GM12878 (cell line): ENCODE data around the gene CAMKK2. TPM values are rescaled to one million over a fixed set of nuclear protein-coding genes. Genes with fewer than 3 reads are reported as not detected.

Source experiments
- ATAC-seq: fragments of 200-7000 bp; cut with Tn5 transposase; 3 replicates; pipeline ENCODE4 v1.9.1; 2020; ENCODE audit warnings: mild to moderate bottlenecking, moderate library complexity
- BruUV-seq: library from RNA; stranded (reverse); fragments of 400-500 nt; replicated peaks from 2 replicates; lab custom pipeline; 2021; lab: Mats Ljungman, UMichigan
- CTCF ChIA-PET: fragments of 300-600 bp; sonication (Branson Sonifier 250); formaldehyde crosslinking; extraction: SDS; loops from one replicate; lab custom pipeline; 2021; ENCODE audit warnings: inconsistent platforms; lab: Yijun Ruan, JAX
- POLR2A ChIA-PET: fragments of 350-600 bp; formaldehyde crosslinking; extraction: SDS; loops from one replicate; lab custom pipeline; 2021; ENCODE audit warnings: inconsistent platforms; lab: Charles Lee
- RAD21 ChIA-PET: fragments of 300-600 bp; sonication (Branson Sonifier 250); formaldehyde crosslinking; loops from one replicate; lab custom pipeline; 2023; ENCODE audit warnings: antibody characterized with exemption; ENCODE audit not compliant: unreplicated experiment; lab: Charles Lee
- SMC1A ChIA-PET: fragments of 300-600 bp; sonication (Branson Sonifier 250); formaldehyde crosslinking; loops from one replicate; lab custom pipeline; 2023; ENCODE audit not compliant: unreplicated experiment, uncharacterized antibody; lab: Charles Lee
- DNase-seq: peaks from one replicate; pipeline ENCODE4 v3.0.0-alpha.2; 2011; ENCODE audit warnings: low read depth, low spot score
- FAIRE-seq: peaks from 3 replicates; lab custom pipeline; 2011; peaks lifted over from hg19 to GRCh38; lab: Jason Lieb, UNC
- H2AFZ ChIP-seq: 2 replicates; pipeline ENCODE4 v1.6.0; 2011; ENCODE audit warnings: low read depth, low read length, control low read depth; ENCODE audit not compliant: control insufficient read depth
- H3K27ac ChIP-seq: 2 replicates; pipeline ENCODE4 v1.5.1; 2011; ENCODE audit warnings: control low read depth; ENCODE audit not compliant: control insufficient read depth, insufficient read depth
- H3K27me3 ChIP-seq, 2 experiments: replicated peaks in 1 of 2; 2 replicates each; pipeline versions ENCODE4 v1.6.0 to v1.6.1; 2011; ENCODE audit warnings: low read length in 1 of 2; ENCODE audit not compliant: control insufficient read depth in 2 of 2, insufficient read depth in 2 of 2
- H3K36me3 ChIP-seq, 2 experiments: 2 replicates each; pipeline ENCODE4 v1.5.1; 2011; ENCODE audit warnings: low read length in 1 of 2; ENCODE audit not compliant: control insufficient read depth in 2 of 2, insufficient read depth in 2 of 2
- H3K4me1 ChIP-seq: 2 replicates; pipeline ENCODE4 v1.6.1; 2011; ENCODE audit warnings: mild to moderate bottlenecking, low read length, moderate library complexity, mixed read lengths; ENCODE audit not compliant: control insufficient read depth, insufficient read depth
- H3K4me2 ChIP-seq: 2 replicates; pipeline ENCODE4 v1.6.0; 2011; ENCODE audit warnings: control low read depth; ENCODE audit not compliant: control insufficient read depth, insufficient read depth
- H3K4me3 ChIP-seq: fragments of 200-600 bp; sonication (generic); 2 replicates; pipeline ENCODE4 v1.5.1; 2016
- H3K79me2 ChIP-seq: 2 replicates; pipeline ENCODE4 v1.6.0; 2011; ENCODE audit warnings: low read length; ENCODE audit not compliant: control insufficient read depth, insufficient read depth
- H3K9ac ChIP-seq: 2 replicates; pipeline ENCODE4 v1.8.0; 2011; ENCODE audit warnings: low read length, control low read depth, mixed read lengths; ENCODE audit not compliant: control insufficient read depth, insufficient read depth
- H3K9me3 ChIP-seq: replicated peaks from 3 replicates; pipeline ENCODE4 v1.5.1; 2011; ENCODE audit warnings: mild to moderate bottlenecking, low read length; ENCODE audit not compliant: control insufficient read depth, insufficient read depth
- H4K20me1 ChIP-seq: 2 replicates; pipeline ENCODE4 v1.6.0; 2011; ENCODE audit not compliant: control insufficient read depth, insufficient read depth
- ASH2L ChIP-seq: fragments of 300-600, 200-600 bp; sonication (generic); IDR thresholded peaks from 2 replicates; pipeline ENCODE4 v1.6.1; 2017; ENCODE audit warnings: low read depth, mild to moderate bottlenecking, borderline replicate concordance
- BHLHE40 ChIP-seq, 2 experiments: fragments of 450-650 bp in 1 of 2; IDR thresholded peaks; 2 replicates each; pipeline ENCODE4 v1.6.1; 2011 to 2017; ENCODE audit warnings: low read depth in 2 of 2, borderline replicate concordance in 1 of 2, improper control_type of control experiment in 1 of 2, low read length in 1 of 2, mild to moderate bottlenecking in 1 of 2
- CEBPZ ChIP-seq: fragments of 150-350 bp; IDR thresholded peaks from 2 replicates; pipeline ENCODE4 v1.6.1; 2016; ENCODE audit warnings: low read depth, low read length
- CREB1 ChIP-seq: IDR thresholded peaks from 2 replicates; pipeline ENCODE4 v1.6.1; 2012; ENCODE audit warnings: low read depth, mild to moderate bottlenecking, inconsistent platforms
- HSF1 ChIP-seq: fragments of 150-350 bp; IDR thresholded peaks from 2 replicates; pipeline ENCODE4 v1.6.1; 2014; ENCODE audit warnings: mild to moderate bottlenecking, low read depth, low read length
- IKZF1 ChIP-seq: fragments of 450-650 bp; conservative IDR thresholded peaks from 2 replicates; pipeline ENCODE4 v1.6.1; 2017; ENCODE audit warnings: antibody characterized with exemption, mild to moderate bottlenecking
- IRF4 ChIP-seq: IDR thresholded peaks from 2 replicates; pipeline ENCODE4 v1.6.1; 2011; ENCODE audit warnings: low read depth, low read length
- MLLT1 ChIP-seq: fragments of 450-650 bp; IDR thresholded peaks from 2 replicates; pipeline ENCODE4 v1.6.1; 2016; ENCODE audit warnings: mild to moderate bottlenecking
- MTA2 ChIP-seq: fragments of 450-650 bp; IDR thresholded peaks from 2 replicates; pipeline ENCODE4 v1.6.1; 2016; ENCODE audit warnings: low read depth, mild to moderate bottlenecking, moderate library complexity
- MXI1 ChIP-seq: fragments of 150-350 bp; IDR thresholded peaks from 2 replicates; pipeline ENCODE4 v1.6.1; 2011; ENCODE audit warnings: low read depth, mild to moderate bottlenecking, inconsistent platforms, low read length, improper control_type of control experiment
- NFIC ChIP-seq: IDR thresholded peaks from 2 replicates; pipeline ENCODE4 v1.6.1; 2012; ENCODE audit warnings: low read depth, mild to moderate bottlenecking, inconsistent platforms, low read length, moderate library complexity
- NFYA ChIP-seq: IDR thresholded peaks from 2 replicates; pipeline ENCODE4 v1.6.1; 2011; ENCODE audit warnings: low read depth, mild to moderate bottlenecking, low read length, improper control_type of control experiment, borderline replicate concordance
- NR2C1 ChIP-seq: fragments of 450-650 bp; IDR thresholded peaks from 2 replicates; pipeline ENCODE4 v1.6.1; 2017; ENCODE audit warnings: antibody characterized with exemption, mild to moderate bottlenecking, moderate library complexity
- POU2F2 ChIP-seq: IDR thresholded peaks from 3 replicates; pipeline ENCODE4 v1.6.1; 2011; ENCODE audit warnings: low read depth, mild to moderate bottlenecking, low read length, borderline replicate concordance
- SP1 ChIP-seq: IDR thresholded peaks from one replicate; pipeline ENCODE4 v1.6.1; 2011; ENCODE audit warnings: low read depth, low read length
- WRNIP1 ChIP-seq: IDR thresholded peaks from 2 replicates; pipeline ENCODE4 v1.6.1; 2011; ENCODE audit warnings: low read depth, low read length, improper control_type of control experiment, borderline replicate concordance
- YBX1 ChIP-seq: fragments of 450-650 bp; IDR thresholded peaks from 2 replicates; pipeline ENCODE4 v1.6.1; 2016; ENCODE audit warnings: antibody characterized with exemption
- ZNF207 ChIP-seq: fragments of 450-650 bp; IDR thresholded peaks from 2 replicates; pipeline ENCODE4 v1.6.1; 2014; ENCODE audit warnings: antibody characterized with exemption, mild to moderate bottlenecking, borderline replicate concordance
- ZSCAN29 ChIP-seq: fragments of 450-650 bp; IDR thresholded peaks from 2 replicates; pipeline ENCODE4 v1.6.1; 2017; ENCODE audit warnings: mild to moderate bottlenecking, moderate library complexity
- WGBS: methylation state at CpG from one replicate; pipeline ENCODE4 v1.1.6; 2016; ENCODE audit warnings: low lambda C conversion rate; ENCODE audit not compliant: insufficient replicate concordance, insufficient coverage; ENCODE audit errors: missing lambda C conversion rate; 5-methylcytosine and 5-hydroxymethylcytosine counted together
- in situ Hi-C: fragments of 300-500 bp; cut with MboI; formaldehyde crosslinking; loops from 9 replicates; pipeline ENCODE4 v1.14.3; 2018; ENCODE audit warnings: mixed read lengths
- intact Hi-C: fragments of 100-400 bp; cut with micrococcal nuclease; formaldehyde crosslinking; loops from one replicate; pipeline ENCODE4 v1.14.2; 2022; ENCODE audit not compliant: unreplicated experiment
- polyA plus RNA-seq, 11 experiments: library from polyadenylated mRNA; depleted of rRNA in 4 of 11; unstranded in 6 of 11; stranded (reverse) in 5 of 11; fragments of >200 nt; fragmentation: Nextera tagmentation in 4 of 11; fragmentation: Illumina TruSeq in 1 of 11; extraction: Ambion mirVana in 4 of 11; extraction: Trizol in 1 of 11; gene quantifications; 1 replicate in 1 of 11; 2 replicates in 10 of 11; pipeline versions ENCODE4 v1.2.1 to v1.2.3, GENCODE V29; 2011 to 2016; ENCODE audit warnings: inconsistent platforms in 2 of 11, missing spikeins in 2 of 11, low read depth in 1 of 11
- total RNA-seq, 4 experiments: library from RNA; depleted of rRNA in 3 of 4; stranded (reverse); fragments of >200 nt in 3 of 4; fragmentation: Illumina TruSeq in 1 of 4; extraction: Trizol in 1 of 4; gene quantifications; 2 replicates each; pipeline versions ENCODE4 v1.2.1 to v1.2.3, GENCODE V29; 2013 to 2021

CAMKK2 gene
- total and polyA plus RNA-seq, 10 of the 15 experiments (the other 5 are each of a cell fraction or from before 2014, with no cell fraction given), result 5.2 to 40.6 (median 26.6) TPM

GRCh38 chr12:121259074-121259473, 37.4 kb downstream of the CAMKK2 start:
- Histone ChIP-seq H3K9ac (no peak overlapping the region), H4K20me1 (no peaks in the 10 kb centered on the region), H3K4me1 (peaks cover 5% of the 10 kb centered on the region), H3K27ac (no peak overlapping the region), H3K9me3 (no peaks in the 10 kb centered on the region; the same call in 2 of the 3 replicates), H3K4me2 (no peak overlapping the region), H2AFZ (no peak overlapping the region), H3K4me3 (no peak overlapping the region), H3K27me3 (no peaks in the 10 kb centered on the region), H3K79me2 (no peaks in the 10 kb centered on the region), H3K36me3 (peaks cover 10 to 15% of the 10 kb centered on the region in 2 experiments)
- ChIA-PET CTCF (interaction anchor here (0.7 to 1.4 kb wide), 4 partner anchors 29 to 44 kb away, joined by 3 to 6 read pairs (median 4); no protein-coding TSS in a partner anchor), RAD21 (interaction anchor here (0.7 to 2.3 kb wide), 8 partner anchors 13 to 197 kb away, joined by 3 to 15 read pairs (median 4); partner anchors contain the start of gene CAMKK2), SMC1A (interaction anchor here (0.7 to 3.6 kb wide), 11 partner anchors 10 to 240 kb away, joined by 3 to 20 read pairs (median 8); no protein-coding TSS in a partner anchor), POLR2A (interaction anchor here (0.6 to 2.6 kb wide), 4 partner anchors 10 to 41 kb away, joined by 3 to 12 read pairs (median 6); partner anchors contain the start of gene CAMKK2)
- no TSS peak for BruUV-seq
- ATAC-seq, result peak; percentile 36
- FAIRE-seq, result no peak
- intact Hi-C loops, result loop anchor here (2.0 kb wide), 1 partner anchor 38 kb away; the partner anchor contains the start of gene CAMKK2
- in situ Hi-C loops, result no loop called here
- no peak for DNase-seq
- 98% methylated on average over 11 of the region's 11 CpGs for WGBS
- peak; percentile 55; the same call in 1 of the 2 replicates for TF ChIP-seq MTA2
- no peak for TF ChIP-seq ZSCAN29
- TF ChIP-seq MLLT1, result peak; percentile 80
- no peak for TF ChIP-seq WRNIP1
- peak; percentile 41 for TF ChIP-seq SP1
- TF ChIP-seq HSF1, result no peak
- TF ChIP-seq YBX1, result no peak
- TF ChIP-seq NFYA, result no peak
- TF ChIP-seq ASH2L, result no peak
- no peak for TF ChIP-seq IRF4
- TF ChIP-seq IKZF1, result peak; percentile 23; the same call in 1 of the 2 replicates
- peak; percentile 45 for TF ChIP-seq MXI1
- no peak for TF ChIP-seq POU2F2
- peak; percentile 56 to 65; a peak in 3 of 4 replicates for TF ChIP-seq BHLHE40 (IDR thresholded peaks at IDR 0.05; ENCODE audit: borderline replicate concordance in 1 of 2, low read depth in 2 of 2, low read length in 1 of 2)
- TF ChIP-seq CEBPZ, result no peak
- TF ChIP-seq ZNF207, result 0 out of 2 replicates have a peak, but pooled peaks have one; percentile 10
- no peak for TF ChIP-seq NR2C1
- TF ChIP-seq NFIC, result no peak
- TF ChIP-seq CREB1, result no peak
